Measurements from ENCODE around the gene KLF3. TPM values are rescaled to one million over a fixed set of nuclear protein-coding genes. Genes with fewer than 3 reads are reported as not detected.
"Not testable (repeated sequence)": the region's sequence is repeated elsewhere in the genome, so short reads cannot be mapped to it uniquely, and the experiment has no call there.

Gene KLF3
- total RNA-seq: 10 to 100 TPM; 50.7 to 53.9 TPM
- long read RNA-seq, donor 1, full-length matches to known transcripts: 6 of 15 reads
- long read RNA-seq, donor 1, partial matches to known transcripts: 1 of 15 reads
- long read RNA-seq, donor 1, other reads (novel, unspliced or antisense): 8 of 15 reads
- long read RNA-seq, donor 2, full-length matches to known transcripts: 3 of 9 reads
- long read RNA-seq, donor 2, partial matches to known transcripts: 2 of 9 reads
- long read RNA-seq, donor 2, other reads (novel, unspliced or antisense): 4 of 9 reads

DNA sequence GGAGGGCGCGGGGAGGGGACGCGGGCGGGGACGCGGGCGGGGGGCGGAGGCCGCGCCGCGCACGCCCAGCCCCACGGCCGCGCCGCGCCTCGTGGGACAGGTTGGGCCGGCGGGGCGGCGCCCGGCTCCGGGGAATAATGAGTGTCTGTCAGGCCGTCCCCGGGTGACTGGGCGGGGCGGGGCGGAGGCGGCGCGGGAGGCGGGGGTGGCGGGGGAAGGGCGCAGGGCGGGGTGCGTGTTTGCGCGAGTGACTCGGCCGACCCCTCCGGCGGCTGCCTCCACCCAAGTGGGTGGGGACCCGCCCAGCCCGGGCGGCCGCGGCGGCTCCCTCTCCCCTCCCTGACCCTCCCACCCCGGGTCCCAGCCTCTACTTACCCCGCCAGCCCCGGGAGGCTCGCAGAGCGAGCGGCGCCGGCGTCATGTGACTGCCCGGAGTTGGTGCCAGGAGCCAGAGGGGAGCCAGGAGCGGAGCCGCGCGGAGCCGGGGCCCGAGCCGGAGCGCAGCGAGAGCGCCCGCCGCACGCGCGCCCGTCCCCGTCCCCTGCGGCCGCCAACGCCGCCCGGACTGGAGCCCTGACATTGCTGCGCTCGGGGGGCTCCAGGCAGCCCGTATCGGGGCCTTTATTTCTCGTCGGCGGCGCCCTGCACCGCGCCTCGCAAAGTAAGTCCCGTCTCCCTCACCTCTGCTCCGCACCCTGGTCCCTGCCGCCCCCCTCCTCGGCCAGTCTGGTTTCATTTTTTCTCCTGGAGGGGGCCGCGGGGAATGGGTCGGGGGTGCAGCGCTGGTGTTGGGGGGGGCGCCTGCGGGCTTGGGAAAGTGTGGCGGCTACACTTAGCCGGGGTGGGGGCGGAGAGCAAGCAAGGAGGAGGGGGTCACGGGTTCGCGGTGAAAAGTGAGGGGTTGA, at the start of gene KLF3:
Gene KLF3, plus strand, starts transcription at position 399 of the 905 bp plus-strand sequence. CDS start 16,427 bp downstream, outside the sequence.
- intact Hi-C loops (cut with DNase I): no loop called here
- peak; percentile 97 for DNase-seq (ENCODE audit: low spot score)

DNA sequence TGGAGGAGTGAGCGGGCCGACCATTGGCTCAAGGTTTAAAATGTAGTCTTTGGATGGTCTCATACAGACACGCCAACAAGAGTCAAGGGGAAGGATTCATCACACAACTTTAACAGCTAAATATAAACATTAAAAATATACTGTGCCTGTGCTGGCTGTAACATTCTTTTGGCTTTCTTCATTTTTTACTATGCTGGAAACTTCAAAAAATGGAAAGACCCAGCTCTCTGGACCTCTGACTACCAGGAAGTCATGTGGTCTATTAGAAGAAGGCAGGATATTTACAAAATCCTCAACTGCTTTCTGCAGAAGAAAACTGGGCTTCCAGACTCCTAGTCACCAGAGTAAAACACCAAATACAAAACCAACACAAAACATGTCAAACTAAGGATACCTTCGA, 49.8 kb upstream of the KLF3 start:
- intact Hi-C loops (cut with DNase I): no loop called here

DNA sequence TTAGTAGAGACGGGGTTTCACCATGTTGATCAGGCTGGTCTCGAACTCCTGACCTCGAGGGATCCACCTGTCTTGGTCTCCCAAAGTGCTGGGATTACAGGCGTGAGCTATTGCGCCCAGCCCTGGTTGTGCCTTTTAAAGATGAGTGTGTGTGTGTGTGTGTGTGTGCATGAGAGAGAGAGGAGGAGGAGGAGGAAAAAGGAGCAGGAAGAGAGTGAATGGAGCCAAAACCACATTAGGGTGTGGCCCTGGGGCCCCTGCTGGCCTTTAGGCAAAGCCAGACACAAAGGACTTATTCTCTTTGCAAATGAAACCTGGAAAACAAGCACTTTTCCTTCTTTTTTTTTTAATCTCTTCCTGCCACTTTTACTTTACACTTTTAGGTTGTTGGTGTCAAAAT, 48.2 kb upstream of the KLF3 start:
- intact Hi-C loops (cut with DNase I): no loop called here
- no peak for DNase-seq (ENCODE audit: low spot score)

More for the DNA sequence above, 49.8 kb upstream of the KLF3 start:
- DNase-seq (ENCODE audit: low spot score): no peak

DNA sequence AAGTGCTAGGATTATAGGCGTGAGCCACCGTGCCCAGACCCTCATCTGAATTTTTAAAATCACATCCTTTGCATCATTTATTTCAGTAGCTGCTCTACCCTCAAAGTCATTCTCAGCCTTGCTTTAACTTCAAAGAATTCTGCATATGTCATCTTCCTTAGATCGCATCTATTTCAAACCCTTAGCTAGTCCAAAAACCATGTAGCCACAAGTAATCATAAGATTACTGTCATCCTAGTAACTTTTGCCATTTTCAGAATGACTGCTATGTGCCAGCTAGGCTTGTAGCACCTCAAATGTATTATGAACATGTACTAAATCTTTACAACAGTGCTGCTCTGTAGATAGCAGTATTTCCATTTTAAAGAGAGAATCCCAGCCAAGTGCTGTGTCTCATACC, 45.5 kb upstream of the KLF3 start:
- no peak for DNase-seq (ENCODE audit: low spot score)
- intact Hi-C loops (cut with DNase I): no loop called here

DNA sequence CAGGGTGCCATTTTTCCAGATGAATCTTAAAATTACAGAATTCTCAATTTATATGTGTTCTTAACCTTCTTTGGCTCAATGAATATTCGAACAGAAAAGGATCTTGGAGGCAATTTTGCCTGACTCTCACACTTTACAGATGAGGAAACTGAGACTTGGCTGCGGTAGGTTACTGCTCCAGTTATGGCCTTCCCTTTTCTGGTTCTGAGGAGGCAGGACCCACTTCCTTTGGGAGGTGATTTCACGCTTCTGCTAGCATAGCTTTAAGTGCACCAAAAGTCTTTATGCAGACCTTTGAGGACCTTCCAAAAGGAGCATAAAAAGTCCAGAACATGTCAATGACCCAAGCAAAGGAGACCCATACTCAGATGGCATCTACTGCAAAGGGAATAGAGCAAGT, 44.7 kb upstream of the KLF3 start:
- intact Hi-C loops (cut with DNase I): no loop called here

DNA sequence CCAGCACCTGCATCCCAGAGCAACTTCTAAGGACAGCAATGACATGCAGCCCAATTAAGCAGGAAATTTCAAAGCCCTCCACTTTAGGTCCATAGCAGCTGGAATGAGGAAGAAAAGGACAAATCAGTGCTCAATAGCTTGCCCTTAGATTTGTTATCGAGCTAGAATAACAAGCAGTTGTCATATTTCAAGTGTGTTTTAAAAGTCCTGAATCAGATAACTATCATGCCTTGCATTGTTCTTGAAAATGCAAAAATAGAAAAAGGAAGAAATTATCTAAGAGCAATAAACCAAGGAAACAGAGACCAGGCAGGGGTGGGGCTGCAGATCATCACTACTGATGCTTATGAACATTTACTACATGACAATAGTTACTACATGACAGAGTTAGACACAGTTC, 43.9 kb upstream of the KLF3 start:
- intact Hi-C loops (cut with DNase I): no loop called here

More for the DNA sequence above, 44.7 kb upstream of the KLF3 start:
- DNase-seq (ENCODE audit: low spot score): no peak

DNA sequence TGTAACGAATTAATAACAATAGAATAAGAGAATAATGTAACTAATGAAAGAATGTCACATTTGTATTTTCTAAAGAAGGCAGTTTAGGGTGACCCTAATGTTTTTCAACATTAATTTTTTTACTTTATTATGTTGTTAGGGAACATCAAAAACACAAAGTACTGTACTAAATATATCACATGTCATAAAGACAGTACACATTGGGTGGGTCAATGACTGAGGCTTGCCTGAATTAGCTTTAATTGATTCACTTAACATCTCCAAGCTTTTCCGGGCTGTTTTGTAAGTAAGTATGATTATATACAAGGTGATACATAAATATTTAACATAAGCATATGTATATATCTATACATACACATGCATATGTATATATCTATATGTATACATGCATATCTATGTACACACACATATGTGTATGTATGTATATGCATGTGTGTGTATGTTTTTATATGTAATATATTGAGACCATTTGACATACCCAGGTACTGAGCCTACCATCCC, 43.4 kb upstream of the KLF3 start:
- no peak for DNase-seq (ENCODE audit: low spot score)
- intact Hi-C loops (cut with DNase I): no loop called here

More for the DNA sequence above, 43.9 kb upstream of the KLF3 start:
- DNase-seq (ENCODE audit: low spot score): no peak

DNA sequence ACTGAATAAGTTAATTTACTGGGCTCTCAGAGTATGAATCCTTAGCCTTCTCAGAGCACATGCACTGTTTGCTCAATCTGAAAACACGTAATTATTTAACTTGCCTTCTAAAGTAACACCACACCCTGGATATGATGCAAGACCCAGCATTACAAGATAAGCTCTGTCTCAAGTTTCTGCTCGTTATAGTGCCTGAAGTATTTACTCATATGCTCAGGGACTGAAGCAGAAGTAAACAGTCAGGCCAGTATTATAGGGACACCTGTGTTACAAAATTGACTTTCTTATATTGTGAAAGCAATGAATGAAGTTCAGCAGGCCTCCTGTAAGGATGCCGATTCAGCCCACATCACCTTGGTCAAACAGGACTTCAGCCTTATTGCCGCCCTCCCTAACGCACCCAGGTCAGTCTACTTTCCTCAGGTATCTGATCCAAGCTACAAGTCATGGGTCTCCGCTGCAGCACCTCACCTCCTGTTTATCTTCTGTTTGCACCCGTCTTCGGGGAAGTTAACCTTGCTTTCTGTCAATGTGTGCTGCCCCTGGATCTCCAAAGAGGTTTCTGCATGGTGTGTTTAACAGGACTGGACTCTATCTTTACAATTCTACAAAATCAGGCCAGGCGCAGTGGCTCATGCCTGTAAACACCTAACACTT, 42.8 kb upstream of the KLF3 start:
- no peak for DNase-seq (ENCODE audit: low spot score)
- intact Hi-C loops (cut with DNase I): no loop called here

DNA sequence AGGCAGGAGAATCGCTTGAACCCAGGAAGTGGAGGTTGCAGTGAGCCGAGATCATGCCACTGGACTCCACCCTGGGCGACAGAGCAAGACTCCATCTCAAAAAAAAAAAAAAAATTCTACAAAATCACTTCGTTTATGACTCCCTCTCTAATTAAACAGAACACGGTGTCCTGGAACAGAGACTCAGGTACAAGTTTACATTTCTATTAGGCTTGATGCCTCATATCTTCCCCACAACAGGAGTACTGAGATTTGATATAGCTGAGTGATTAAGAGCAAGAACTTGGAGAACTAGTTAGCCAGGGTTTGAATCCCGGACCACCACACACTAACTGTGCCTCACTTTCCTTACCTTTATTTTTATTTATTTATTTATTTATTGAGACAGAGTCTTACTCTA, 42.2 kb upstream of the KLF3 start:
- DNase-seq (ENCODE audit: low spot score): no peak
- intact Hi-C loops (cut with DNase I): no loop called here

DNA sequence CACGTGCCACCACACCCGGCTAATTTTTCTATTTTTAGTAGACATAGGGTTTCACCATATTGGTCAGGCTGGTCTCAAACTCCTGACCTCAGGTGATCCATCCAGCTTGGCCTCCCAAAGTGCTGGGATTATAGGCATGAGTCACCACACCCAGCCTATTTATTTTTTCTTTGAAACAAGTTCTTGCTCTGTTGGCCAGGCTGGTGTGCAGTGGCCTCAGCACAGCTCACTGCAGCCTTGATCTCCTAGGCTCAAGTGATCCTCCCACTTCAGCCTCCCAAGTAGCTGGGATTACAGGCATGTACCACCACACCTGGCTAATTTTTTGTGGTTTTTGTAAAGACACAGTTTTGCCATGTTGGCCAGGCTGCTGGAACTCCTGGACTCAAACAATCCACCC, 41.7 kb upstream of the KLF3 start:
- DNase-seq (ENCODE audit: low spot score); intact Hi-C loops (cut with DNase I): not testable (repeated sequence)

DNA sequence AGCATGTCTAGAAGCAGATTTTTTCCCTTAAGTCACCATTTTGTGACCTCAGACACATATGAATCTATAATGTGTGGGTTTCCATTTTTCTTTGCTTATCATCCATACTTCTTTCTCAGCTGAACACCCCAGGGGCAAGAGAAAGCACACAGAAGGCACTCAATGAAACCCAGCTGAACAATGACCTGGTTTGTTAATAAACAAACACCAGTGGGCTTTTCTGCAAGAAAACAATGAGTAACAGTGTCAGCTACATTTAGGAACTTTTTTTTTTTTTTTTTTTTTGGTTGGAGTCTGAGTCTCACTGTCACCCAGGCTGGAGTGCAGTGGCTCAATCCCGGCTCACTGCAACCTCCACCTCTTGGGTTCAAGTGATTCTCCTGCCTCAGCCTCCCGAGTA, 40.7 kb upstream of the KLF3 start:
- no peak for DNase-seq (ENCODE audit: low spot score)
- intact Hi-C loops (cut with DNase I): no loop called here

DNA sequence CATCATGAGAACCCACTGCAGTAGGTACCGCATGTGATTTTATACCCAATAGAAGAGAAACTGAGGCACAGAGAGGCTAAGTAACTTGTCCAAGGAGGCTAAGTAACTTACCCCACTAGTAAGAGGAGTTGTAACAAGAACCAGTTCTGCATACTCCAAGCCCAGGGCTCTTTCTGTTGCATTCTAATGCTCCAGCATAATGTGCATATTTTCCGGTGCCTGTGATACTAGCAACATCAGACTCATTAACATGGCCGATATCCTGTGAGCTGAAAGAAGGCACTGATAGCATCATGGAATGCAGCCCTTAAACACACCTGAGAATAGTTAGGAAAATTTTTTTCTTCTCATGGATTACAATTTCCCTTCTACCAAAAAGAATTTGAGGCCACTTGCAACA, 39.7 kb upstream of the KLF3 start:
- intact Hi-C loops (cut with DNase I): no loop called here
- no peak for DNase-seq (ENCODE audit: low spot score)

DNA sequence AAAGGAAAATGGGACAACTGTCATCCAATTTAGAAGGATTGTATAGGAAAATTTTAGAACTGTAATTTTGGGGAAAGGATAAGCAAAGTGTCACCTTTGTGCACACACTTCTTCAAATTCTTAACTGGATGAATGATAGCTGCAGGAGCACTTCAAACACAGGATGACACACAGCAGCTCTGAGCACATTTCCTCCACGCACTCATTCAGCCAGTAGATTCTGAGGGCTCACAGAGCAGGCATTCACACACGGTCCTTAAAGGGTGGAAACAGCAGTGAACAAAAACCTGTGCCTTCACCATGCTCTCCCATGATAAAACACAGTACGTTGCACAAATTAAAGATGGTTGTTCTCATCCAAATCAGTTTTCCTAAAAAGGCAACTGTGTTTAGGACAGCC, 38.5 kb upstream of the KLF3 start:
- intact Hi-C loops (cut with DNase I): no loop called here
- DNase-seq (ENCODE audit: low spot score): no peak

DNA sequence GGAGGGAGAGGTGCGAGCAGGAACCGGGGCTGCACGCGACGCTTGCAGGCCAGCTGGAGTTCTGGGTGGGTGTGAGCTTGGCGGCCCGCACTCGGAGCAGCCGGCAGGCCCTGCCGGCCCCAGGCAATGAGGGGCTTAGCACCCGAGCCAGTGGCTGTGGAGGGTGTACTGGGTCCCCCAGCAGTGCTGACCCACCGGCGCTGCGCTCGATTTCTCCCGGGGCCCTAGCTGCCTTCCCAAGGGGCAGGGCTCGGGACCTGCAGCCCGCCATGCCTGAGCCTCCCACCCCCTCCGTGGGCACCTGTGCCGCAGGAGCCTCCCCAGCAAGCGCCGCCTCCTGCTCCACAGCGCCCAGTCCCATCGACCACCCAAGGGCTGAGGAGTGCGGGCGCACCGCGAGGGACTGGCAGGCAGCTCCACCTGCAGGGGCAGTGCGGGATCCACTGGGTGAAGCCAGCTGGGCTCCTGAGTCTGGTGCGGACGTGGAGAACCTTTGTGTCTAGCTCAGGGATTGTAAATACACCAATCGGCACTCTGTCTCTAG, 37.0 kb upstream of the KLF3 start:
- DNase-seq (ENCODE audit: low spot score); intact Hi-C loops (cut with DNase I): not testable (repeated sequence)

DNA sequence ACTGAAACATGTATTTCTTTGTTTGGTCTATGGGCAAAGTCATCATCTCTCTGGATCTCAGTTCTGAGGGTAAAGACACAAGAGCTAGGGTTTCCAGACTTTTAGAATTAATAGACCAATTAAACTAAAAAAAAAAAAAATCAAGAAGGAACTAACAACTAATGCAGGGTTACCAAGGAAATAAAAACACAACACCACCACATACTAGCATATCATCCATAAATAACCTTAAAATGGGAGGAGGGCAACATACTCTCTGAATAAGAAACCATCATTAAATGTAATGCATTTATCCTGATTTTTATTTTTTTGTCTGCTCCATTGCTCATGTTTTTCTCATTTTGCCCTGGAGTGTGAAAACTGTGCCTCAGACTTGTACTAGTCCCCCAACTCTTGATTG, 33.5 kb upstream of the KLF3 start:
- intact Hi-C loops (cut with DNase I): no loop called here
- DNase-seq (ENCODE audit: low spot score): no peak

DNA sequence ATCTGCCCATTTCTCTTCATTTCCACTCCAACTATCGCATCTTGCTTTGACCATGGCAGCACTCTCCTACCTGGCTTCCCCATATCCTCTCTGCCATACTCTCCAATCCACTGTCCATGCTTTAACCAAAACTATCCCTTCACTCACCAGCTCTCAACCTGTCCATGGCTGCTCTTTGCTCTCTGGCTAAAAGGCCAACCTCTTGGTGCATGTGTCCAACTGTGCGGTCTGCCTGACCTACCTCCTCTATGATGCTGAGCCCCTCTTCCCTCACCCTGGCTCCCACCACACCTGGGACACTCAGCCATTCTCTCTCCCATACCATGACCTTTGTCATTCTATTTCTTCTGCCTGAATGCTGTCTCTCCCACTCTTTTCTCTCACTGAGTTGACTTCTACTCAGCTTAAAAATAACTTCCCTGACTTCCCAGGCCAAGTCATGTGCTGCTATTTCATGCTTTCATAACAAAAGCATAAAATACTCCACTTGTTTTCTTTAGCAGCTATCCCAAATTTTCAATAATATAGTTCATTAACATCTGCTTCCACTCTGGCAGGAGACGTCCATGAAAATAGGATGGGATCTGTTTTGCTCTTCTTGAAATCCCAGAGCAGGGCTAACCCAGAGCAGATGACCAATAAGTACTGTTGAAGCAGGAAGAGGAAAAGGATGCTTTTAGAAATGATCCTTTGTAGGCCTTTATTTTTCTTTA, 29.8 kb upstream of the KLF3 start:
- intact Hi-C loops (cut with DNase I): no loop called here

DNA sequence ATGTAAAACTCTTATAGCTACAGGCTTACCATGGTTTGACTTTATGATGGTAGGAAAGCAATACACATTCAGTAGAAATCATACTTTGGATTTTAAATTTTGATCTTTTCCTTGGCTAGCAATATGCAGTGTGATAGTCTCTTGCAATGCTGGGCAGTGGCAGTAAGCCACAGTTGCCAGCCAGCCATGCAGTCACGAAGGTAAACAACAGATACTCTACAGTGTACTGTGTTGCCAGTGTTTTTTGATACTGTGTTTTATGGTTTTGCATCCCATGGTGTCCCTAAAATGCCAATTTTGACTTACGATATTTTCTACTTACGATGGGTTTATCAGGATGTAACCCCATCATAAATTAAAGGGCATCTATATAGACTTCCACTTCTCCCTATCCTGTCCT, 24.8 kb upstream of the KLF3 start:
- intact Hi-C loops (cut with DNase I): no loop called here

More for the DNA sequence above, 29.8 kb upstream of the KLF3 start:
- no peak for DNase-seq (ENCODE audit: low spot score)

DNA sequence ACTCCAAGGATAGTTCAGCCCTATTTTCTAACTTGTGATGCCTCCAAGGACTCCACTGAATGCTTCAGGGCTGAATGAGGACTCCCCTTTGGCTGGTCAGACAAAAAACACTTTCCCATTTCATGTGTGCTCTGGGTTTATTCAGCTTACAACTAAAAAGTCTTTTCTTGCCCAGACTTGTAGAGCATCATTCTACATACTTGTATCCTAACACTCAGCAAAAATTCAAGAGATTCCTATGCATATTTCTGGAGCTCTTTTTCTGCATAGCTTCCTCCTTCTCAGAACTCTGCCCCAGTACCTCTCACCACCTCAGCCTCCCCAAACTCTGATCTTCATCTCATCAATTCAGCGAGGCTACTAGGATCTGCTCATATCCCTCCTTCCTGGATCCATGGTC, 22.2 kb upstream of the KLF3 start:
- no peak for DNase-seq (ENCODE audit: low spot score)
- intact Hi-C loops (cut with DNase I): no loop called here

More for the DNA sequence above, 24.8 kb upstream of the KLF3 start:
- DNase-seq (ENCODE audit: low spot score): no peak

DNA sequence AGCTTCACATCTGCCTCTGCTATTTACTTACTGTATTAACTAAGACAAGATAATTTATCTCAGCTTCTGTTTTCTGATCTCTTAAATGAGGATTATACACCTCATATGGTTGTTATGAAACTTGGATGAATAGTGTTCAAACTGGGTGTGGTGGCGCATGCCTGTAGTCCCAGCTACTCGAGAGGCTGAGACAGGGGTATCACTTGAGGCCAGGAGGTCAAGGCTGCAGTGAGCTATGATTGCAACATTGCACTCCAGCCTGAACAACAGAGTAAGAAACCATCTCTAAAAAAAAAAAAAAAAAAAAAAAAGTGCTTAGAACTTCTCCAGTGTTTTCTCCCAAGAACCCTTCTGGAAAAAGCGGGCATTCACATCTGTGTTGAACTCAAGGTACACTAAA, 19.8 kb upstream of the KLF3 start:
- intact Hi-C loops (cut with DNase I): no loop called here
- no peak for DNase-seq (ENCODE audit: low spot score)

All from posterior vena cava (tissue), 2 donors.